BLaER1 treated with 17β-estradiol and CSF1 and Interleukin-3, amounts not matched to agents 10 nM and 100 nM (cell line): ENCODE measurements around the gene KLHL35.

Experiments
- H3K27ac ChIP-seq, 11 experiments: shearing (Covaris generic); formaldehyde crosslinking; 2 replicates each; pipeline ENCODE4 v1.8.1; 2022
- H3K27me3 ChIP-seq, 11 experiments: shearing (Covaris generic); formaldehyde crosslinking; 2 replicates each; pipeline ENCODE4 v1.8.1; 2022
- H3K36me3 ChIP-seq, 11 experiments: shearing (Covaris generic); formaldehyde crosslinking; 2 replicates each; pipeline ENCODE4 v1.8.1; 2022
- H3K4me1 ChIP-seq, 10 experiments: shearing (Covaris generic); formaldehyde crosslinking; 2 replicates each; pipeline ENCODE4 v1.8.1; 2022
- H3K4me2 ChIP-seq, 11 experiments: shearing (Covaris generic); formaldehyde crosslinking; 2 replicates each; pipeline ENCODE4 v1.8.1; 2022
- H3K4me3 ChIP-seq, 10 experiments: shearing (Covaris generic); formaldehyde crosslinking; 2 replicates each; pipeline ENCODE4 v1.8.1; 2022
- H3K9ac ChIP-seq, 11 experiments: shearing (Covaris generic); formaldehyde crosslinking; 2 replicates each; pipeline ENCODE4 v1.8.1; 2022
- H3K9me3 ChIP-seq, 11 experiments: shearing (Covaris generic); formaldehyde crosslinking; replicated peaks in 1 of 11; 2 replicates each; pipeline ENCODE4 v1.8.1; 2022
- H4K20me1 ChIP-seq, 11 experiments: shearing (Covaris generic); formaldehyde crosslinking; 2 replicates each; pipeline ENCODE4 v1.8.1; 2022
- Cebpa-rat ChIP-seq, 11 experiments: shearing (Covaris generic); IDR thresholded peaks; 2 replicates each; pipeline ENCODE4 v1.8.1; 2022

KLHL35 gene

GRCh38 chr11:75463106-75463774 is 30.2 kb upstream of the KLHL35 start:
- no peaks in the 10 kb centered on the region for H3K9me3 ChIP-seq
- no peak overlapping the region for H3K9ac ChIP-seq
- H3K36me3 ChIP-seq, result peaks cover 0 to 7% (median 0%) of the 10 kb centered on the region in 11 experiments; a peak in 1 of 22 replicates
- peaks cover 8 to 19% (median 10%) of the 10 kb centered on the region in 10 experiments; a peak in 19 of 20 replicates for H3K4me1 ChIP-seq
- H3K4me3 ChIP-seq, result no peak overlapping the region
- no peaks in the 10 kb centered on the region for H3K27me3 ChIP-seq
- no peak for TF ChIP-seq Cebpa-rat (IDR thresholded peaks at IDR 0.05)
- no peak overlapping the region for H3K27ac ChIP-seq
- peaks cover 0 to 10% (median 0%) of the 10 kb centered on the region in 11 experiments; a peak in 1 of 22 replicates for H4K20me1 ChIP-seq
- no peak overlapping the region for H3K4me2 ChIP-seq

GRCh38 chr11:75462117-75462653 is 29.2 kb upstream of the KLHL35 start:
- peaks cover 0 to 10% (median 0%) of the 10 kb centered on the region in 11 experiments; a peak in 1 of 22 replicates for H4K20me1 ChIP-seq
- no peaks in the 10 kb centered on the region for H3K27me3 ChIP-seq
- H3K4me2 ChIP-seq, result no peak overlapping the region
- no peaks in the 10 kb centered on the region for H3K9me3 ChIP-seq
- no peak for TF ChIP-seq Cebpa-rat (IDR thresholded peaks at IDR 0.05)
- H3K9ac ChIP-seq, result no peak overlapping the region
- peaks cover 0 to 10% (median 3%) of the 10 kb centered on the region in 10 experiments; a peak in 10 of 20 replicates for H3K4me1 ChIP-seq
- no peak overlapping the region for H3K4me3 ChIP-seq
- H3K36me3 ChIP-seq, result peaks cover 0 to 7% (median 0%) of the 10 kb centered on the region in 11 experiments; a peak in 1 of 22 replicates
- H3K27ac ChIP-seq, result no peak overlapping the region

- Histone ChIP-seq H3K9ac (no peak overlapping the region), H3K9me3 (no peaks in the 10 kb centered on the region)
Observed at GRCh38 chr11:75461151-75461550, 28.1 kb upstream of the KLHL35 start.

GRCh38 chr11:75456596-75457183 is 23.7 kb upstream of the KLHL35 start:
- H4K20me1 ChIP-seq, result no peaks in the 10 kb centered on the region
- H3K36me3 ChIP-seq, result peaks cover 0 to 7% (median 0%) of the 10 kb centered on the region in 11 experiments; a peak in 3 of 22 replicates
- no peak overlapping the region for H3K4me3 ChIP-seq
- no peaks in the 10 kb centered on the region for H3K9me3 ChIP-seq
- no peak for TF ChIP-seq Cebpa-rat (IDR thresholded peaks at IDR 0.05)
- H3K4me2 ChIP-seq, result no peak overlapping the region
- H3K9ac ChIP-seq, result no peak overlapping the region
- no peaks in the 10 kb centered on the region for H3K27me3 ChIP-seq
- H3K4me1 ChIP-seq, result no peaks in the 10 kb centered on the region
- H3K27ac ChIP-seq, result no peak overlapping the region

More at GRCh38 chr11:75461151-75461550, 28.1 kb upstream of the KLHL35 start:
- peaks cover 0 to 5% (median under 1%) of the 10 kb centered on the region in 10 experiments; a peak in 8 of 20 replicates for H3K4me1 ChIP-seq
- H3K4me3 ChIP-seq, result no peak overlapping the region
- H3K4me2 ChIP-seq, result no peak overlapping the region
- H4K20me1 ChIP-seq, result peaks cover 0 to 10% (median 0%) of the 10 kb centered on the region in 11 experiments; a peak in 1 of 22 replicates
- H3K36me3 ChIP-seq, result peaks cover 0 to 7% (median 0%) of the 10 kb centered on the region in 11 experiments; a peak in 2 of 22 replicates
- H3K27me3 ChIP-seq, result no peaks in the 10 kb centered on the region
- no peak for TF ChIP-seq Cebpa-rat (IDR thresholded peaks at IDR 0.05)
- H3K27ac ChIP-seq, result no peak overlapping the region

- Histone ChIP-seq H3K27me3 (no peaks in the 10 kb centered on the region), H3K9me3 (no peaks in the 10 kb centered on the region), H3K27ac (no peak overlapping the region), H4K20me1 (no peaks in the 10 kb centered on the region), H3K36me3 (peaks cover 0 to 4% (median 0%) of the 10 kb centered on the region in 11 experiments; a peak in 3 of 22 replicates), H3K4me1 (no peaks in the 10 kb centered on the region), H3K9ac (no peak overlapping the region), H3K4me3 (no peak overlapping the region), H3K4me2 (no peak overlapping the region)
- no peak for TF ChIP-seq Cebpa-rat (IDR thresholded peaks at IDR 0.05)
Observed at GRCh38 chr11:75454987-75455386, 22.0 kb upstream of the KLHL35 start.

GRCh38 chr11:75453916-75454655 is 21.1 kb upstream of the KLHL35 start:
- Histone ChIP-seq H4K20me1 (no peaks in the 10 kb centered on the region), H3K27ac (no peak overlapping the region), H3K4me1 (no peaks in the 10 kb centered on the region), H3K4me3 (no peak overlapping the region), H3K9me3 (no peaks in the 10 kb centered on the region), H3K36me3 (peaks cover 0 to 4% (median 0%) of the 10 kb centered on the region in 11 experiments; a peak in 3 of 22 replicates), H3K27me3 (no peaks in the 10 kb centered on the region), H3K9ac (no peak overlapping the region), H3K4me2 (no peak overlapping the region)
- no peak for TF ChIP-seq Cebpa-rat (IDR thresholded peaks at IDR 0.05)

GRCh38 chr11:75450826-75451821 is 18.1 kb upstream of the KLHL35 start:
- no peak overlapping the region for H3K4me2 ChIP-seq
- no peak overlapping the region for H3K27ac ChIP-seq
- H4K20me1 ChIP-seq, result peaks cover 0 to 2% (median 0%) of the 10 kb centered on the region in 11 experiments; a peak in 2 of 22 replicates
- no peak overlapping the region for H3K9ac ChIP-seq
- no peak overlapping the region for H3K4me3 ChIP-seq
- H3K4me1 ChIP-seq, result no peaks in the 10 kb centered on the region
- no peaks in the 10 kb centered on the region for H3K9me3 ChIP-seq
- H3K27me3 ChIP-seq, result no peaks in the 10 kb centered on the region
- peaks cover 0 to 4% (median 0%) of the 10 kb centered on the region in 11 experiments; a peak in 2 of 22 replicates for H3K36me3 ChIP-seq
- no peak for TF ChIP-seq Cebpa-rat (IDR thresholded peaks at IDR 0.05)

GRCh38 chr11:75450236-75450635 is 17.2 kb upstream of the KLHL35 start:
- H3K4me3 ChIP-seq, result no peak overlapping the region
- H4K20me1 ChIP-seq, result peaks cover 0 to 8% (median 0%) of the 10 kb centered on the region in 11 experiments; a peak in 2 of 22 replicates
- no peak overlapping the region for H3K9ac ChIP-seq
- no peak overlapping the region for H3K4me2 ChIP-seq
- no peaks in the 10 kb centered on the region for H3K27me3 ChIP-seq
- no peaks in the 10 kb centered on the region for H3K4me1 ChIP-seq
- peaks cover 0 to 4% (median 0%) of the 10 kb centered on the region in 11 experiments; a peak in 2 of 22 replicates for H3K36me3 ChIP-seq
- H3K27ac ChIP-seq, result no peak overlapping the region
- H3K9me3 ChIP-seq, result no peaks in the 10 kb centered on the region
- TF ChIP-seq Cebpa-rat (IDR thresholded peaks at IDR 0.05), result no peak
